Fibroblast of lung (primary cell): ENCODE measurements around the gene VSTM2B. TPM values are rescaled to one million over a fixed set of nuclear protein-coding genes. Genes with fewer than 3 reads are reported as not detected.

ENCODE experiments used
- DNase-seq, 2 donors: peaks; one replicate each; pipeline versions ENCODE4 v3.0.0 to v3.0.0-alpha.2; 2010; ENCODE audit warnings: low read depth in 2 of 2
- H2AFZ ChIP-seq: 2 replicates; pipeline ENCODE4 v1.5.1; 2012; ENCODE audit warnings: low read length, control low read depth, inconsistent platforms
- H3K27ac ChIP-seq: 2 replicates; pipeline ENCODE4 v1.5.1; 2011; ENCODE audit warnings: low read length, control low read depth; ENCODE audit not compliant: insufficient read depth
- H3K27me3 ChIP-seq: 2 replicates; pipeline ENCODE4 v1.5.1; 2011; ENCODE audit warnings: mild to moderate bottlenecking, low read length; ENCODE audit not compliant: control insufficient read depth, insufficient read depth
- H3K36me3 ChIP-seq: 2 replicates; pipeline ENCODE4 v1.5.1; 2011; ENCODE audit warnings: low read length; ENCODE audit not compliant: control insufficient read depth, insufficient read depth
- H3K4me1 ChIP-seq: 2 replicates; pipeline ENCODE4 v1.5.1; 2011; ENCODE audit warnings: low read length; ENCODE audit not compliant: control insufficient read depth, insufficient read depth; ENCODE audit errors: extremely low read depth
- H3K4me2 ChIP-seq: 2 replicates; pipeline ENCODE4 v1.5.1; 2011; ENCODE audit warnings: low read length, control low read depth; ENCODE audit not compliant: insufficient read depth; ENCODE audit errors: extremely low read depth
- H3K4me3 ChIP-seq, 4 experiments: fragments of 200-600 bp in 1 of 4; sonication (generic) in 1 of 4; replicated peaks in 1 of 4; 2 replicates each; pipeline ENCODE4 v1.5.1; 2011 to 2016; ENCODE audit warnings: low read length in 4 of 4, low read depth in 3 of 4, mild to moderate bottlenecking in 3 of 4, control low read depth in 2 of 4, inconsistent platforms in 1 of 4, mixed read lengths in 1 of 4; ENCODE audit not compliant: insufficient read depth in 1 of 4; ENCODE audit errors: control extremely low read depth in 1 of 4
- H3K79me2 ChIP-seq: 2 replicates; pipeline ENCODE4 v1.5.1; 2012; ENCODE audit warnings: mild to moderate bottlenecking, low read length, inconsistent platforms; ENCODE audit not compliant: control insufficient read depth, insufficient read depth
- H3K9ac ChIP-seq: 2 replicates; pipeline ENCODE4 v1.5.1; 2011; ENCODE audit warnings: mild to moderate bottlenecking, low read length, control low read depth; ENCODE audit not compliant: insufficient read depth
- H3K9me3 ChIP-seq: 2 replicates; pipeline ENCODE4 v1.5.1; 2012; ENCODE audit warnings: low read depth, low read length; ENCODE audit not compliant: control insufficient read depth, insufficient read depth
- H4K20me1 ChIP-seq: 2 replicates; pipeline ENCODE4 v1.5.1; 2011; ENCODE audit warnings: low read length; ENCODE audit not compliant: control insufficient read depth, insufficient read depth; ENCODE audit errors: extremely low read depth
- CTCF ChIP-seq, 2 donors: IDR thresholded peaks in 1 of 2; conservative IDR thresholded peaks in 1 of 2; 1 replicate in 1 of 2; 2 replicates in 1 of 2; pipeline ENCODE4 v1.5.1; 2011 to 2012; ENCODE audit warnings: low read length in 2 of 2, control low read depth in 1 of 2, inconsistent platforms in 1 of 2, low read depth in 1 of 2, mild to moderate bottlenecking in 1 of 2
- EZH2 ChIP-seq: IDR thresholded peaks from 2 replicates; pipeline ENCODE4 v1.5.1; 2012; ENCODE audit warnings: low read length, control low read depth, mild to moderate bottlenecking; ENCODE audit errors: missing control alignments
- polyA plus RNA-seq, 2 donors: library from polyadenylated mRNA; depleted of rRNA in 1 of 2; stranded (reverse) in 1 of 2; unstranded in 1 of 2; fragments of >200 nt; gene quantifications; 2 replicates each; pipeline ENCODE4 v1.2.1, GENCODE V29; 2011 to 2012; ENCODE audit warnings: missing spikeins in 1 of 2
- total RNA-seq: library from RNA; depleted of rRNA; stranded (reverse); fragments of >200 nt; gene quantifications from 2 replicates; pipeline ENCODE4 v1.2.1, GENCODE V29; 2014

The VSTM2B gene
- total and polyA plus RNA-seq, 2 donors (not counting 1 experiment from before 2014, with no cell fraction given): not detected

- H2AFZ ChIP-seq: no peak overlapping the region
- peaks cover 3% of the 10 kb centered on the region for H3K27me3 ChIP-seq
- no peaks in the 10 kb centered on the region for H3K9me3 ChIP-seq
- no peaks in the 10 kb centered on the region for H4K20me1 ChIP-seq
- no peak overlapping the region for H3K4me2 ChIP-seq
- H3K79me2 ChIP-seq: no peaks in the 10 kb centered on the region
- no peak overlapping the region for H3K27ac ChIP-seq
- H3K9ac ChIP-seq: no peak overlapping the region
- no peaks in the 10 kb centered on the region for H3K4me1 ChIP-seq
- no peak for DNase-seq
- TF ChIP-seq EZH2 (no peak), CTCF (conservative IDR thresholded peaks at IDR 0.05 in 1 of 2, IDR thresholded peaks at IDR 0.05 in 1 of 2; ENCODE audit: low read depth in 1 of 2, low read length in 2 of 2) (no peak)
- no peaks in the 10 kb centered on the region for H3K36me3 ChIP-seq
- no peak overlapping the region for H3K4me3 ChIP-seq
These were observed 72.2 kb downstream of the VSTM2B start for GRCh38 chr19:29598036-29598435.

GRCh38 chr19:29598496-29598895 lies 72.7 kb downstream of the VSTM2B start:
- Histone ChIP-seq H3K4me1 (no peaks in the 10 kb centered on the region), H3K9ac (no peak overlapping the region), H3K4me3 (no peak overlapping the region), H4K20me1 (no peaks in the 10 kb centered on the region), H3K4me2 (no peak overlapping the region), H3K79me2 (no peaks in the 10 kb centered on the region), H2AFZ (no peak overlapping the region), H3K9me3 (no peaks in the 10 kb centered on the region), H3K27ac (no peak overlapping the region), H3K27me3 (peaks cover 3% of the 10 kb centered on the region), H3K36me3 (no peaks in the 10 kb centered on the region)
- TF ChIP-seq EZH2 (no peak), CTCF (conservative IDR thresholded peaks at IDR 0.05 in 1 of 2, IDR thresholded peaks at IDR 0.05 in 1 of 2; ENCODE audit: low read depth in 1 of 2, low read length in 2 of 2) (no peak)
- no peak for DNase-seq

GRCh38 chr19:29603308-29603707 lies 77.5 kb downstream of the VSTM2B start:
- Histone ChIP-seq H3K4me1 (peaks cover 2% of the 10 kb centered on the region), H3K9ac (no peak overlapping the region), H4K20me1 (no peaks in the 10 kb centered on the region), H3K27ac (no peak overlapping the region), H3K79me2 (peaks cover 12% of the 10 kb centered on the region), H3K9me3 (no peaks in the 10 kb centered on the region), H3K36me3 (no peaks in the 10 kb centered on the region), H3K4me2 (no peak overlapping the region), H2AFZ (no peak overlapping the region), H3K27me3 (no peaks in the 10 kb centered on the region), H3K4me3 (no peak overlapping the region)
- no peak for DNase-seq
- no peak for TF ChIP-seq EZH2
- TF ChIP-seq CTCF (conservative IDR thresholded peaks at IDR 0.05 in 1 of 2, IDR thresholded peaks at IDR 0.05 in 1 of 2; ENCODE audit: low read depth in 1 of 2, low read length in 2 of 2): no peak
